ENCODE data around the gene PPFIBP1. TPM values are rescaled to one million over a fixed set of nuclear protein-coding genes. Genes with fewer than 3 reads are reported as not detected.

The PPFIBP1 gene
- total and polyA plus RNA-seq, 2 of the 13 experiments (the other 11 are each of a cell fraction or from before 2014, with no cell fraction given), result 16.2 to 21.8 TPM

DNA sequence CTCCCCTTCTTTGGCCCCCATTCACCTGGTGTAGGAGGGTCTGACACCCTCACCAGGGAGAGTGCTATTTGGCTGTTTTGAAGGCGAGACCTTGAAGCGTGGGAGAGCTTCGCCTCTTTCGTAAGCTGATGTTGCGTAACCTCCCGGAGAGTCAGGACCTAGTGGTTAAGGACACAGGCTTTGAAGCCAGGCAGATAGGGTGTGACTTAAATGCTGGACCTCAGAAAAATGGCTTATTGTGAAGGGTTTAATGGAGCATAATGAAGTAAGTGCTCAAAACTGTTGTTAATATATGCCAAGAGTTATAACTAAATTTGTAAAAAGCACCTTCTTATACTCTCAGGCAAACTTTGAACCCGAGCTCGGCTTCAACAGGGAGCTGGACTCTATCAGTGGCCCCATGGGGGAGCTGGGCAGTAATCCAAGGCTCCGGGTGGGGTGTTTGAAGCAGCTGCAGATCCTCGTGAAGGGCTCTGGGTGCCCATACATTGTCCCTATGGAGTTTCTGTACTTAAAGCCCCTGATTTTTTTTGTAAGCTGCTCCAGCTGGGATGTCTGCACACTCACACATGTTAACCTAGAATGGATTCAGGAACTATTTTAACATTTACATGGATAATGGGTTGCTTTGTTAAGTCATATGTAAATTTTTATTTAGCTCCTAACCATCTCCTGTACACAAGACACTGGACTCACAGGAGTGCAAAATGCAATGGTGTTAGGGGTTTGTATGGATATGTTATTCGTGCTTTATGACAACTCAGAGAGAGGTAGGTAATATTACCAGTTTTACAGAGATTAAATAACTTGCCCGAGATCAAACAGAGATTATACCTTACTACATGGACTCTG lies 26.0 kb downstream of the PPFIBP1 start (continued):
- peak; percentile 57; the same call in 1 of the 2 replicates for TF ChIP-seq ZNF616 (CRISPR knock-in tag; IDR thresholded peaks at IDR 0.05; ENCODE audit: low read depth)
- peak; percentile 87 for TF ChIP-seq ZNF614 (CRISPR knock-in tag; IDR thresholded peaks at IDR 0.05; ENCODE audit: borderline replicate concordance)
- peak; percentile 76; the same call in 1 of the 2 replicates for TF ChIP-seq ZNF337 (CRISPR knock-in tag; IDR thresholded peaks at IDR 0.05; ENCODE audit: borderline replicate concordance, low read depth)
- TF ChIP-seq, protein P1, sequence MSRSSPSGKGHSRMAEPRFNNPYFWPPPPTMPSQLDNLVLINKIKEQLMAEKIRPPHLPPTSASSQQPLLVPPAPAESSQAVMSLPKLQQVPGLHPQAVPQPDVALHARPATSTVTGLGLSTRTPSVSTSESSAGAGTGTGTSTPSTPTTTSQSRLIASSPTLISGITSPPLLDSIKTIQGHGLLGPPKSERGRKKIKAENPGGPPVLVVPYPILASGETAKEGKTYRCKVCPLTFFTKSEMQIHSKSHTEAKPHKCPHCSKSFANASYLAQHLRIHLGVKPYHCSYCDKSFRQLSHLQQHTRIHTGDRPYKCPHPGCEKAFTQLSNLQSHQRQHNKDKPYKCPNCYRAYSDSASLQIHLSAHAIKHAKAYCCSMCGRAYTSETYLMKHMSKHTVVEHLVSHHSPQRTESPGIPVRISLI (CRISPR knock-in tag; IDR thresholded peaks at IDR 0.05; ENCODE audit: borderline replicate concordance), result peak; percentile 62; the same call in 1 of the 2 replicates
- TF ChIP-seq ZNF367 (CRISPR knock-in tag; IDR thresholded peaks at IDR 0.05; ENCODE audit: borderline replicate concordance), result no peak
- no peak for TF ChIP-seq ADNP (CRISPR knock-in tag; IDR thresholded peaks at IDR 0.05)
- TF ChIP-seq, protein P2, sequence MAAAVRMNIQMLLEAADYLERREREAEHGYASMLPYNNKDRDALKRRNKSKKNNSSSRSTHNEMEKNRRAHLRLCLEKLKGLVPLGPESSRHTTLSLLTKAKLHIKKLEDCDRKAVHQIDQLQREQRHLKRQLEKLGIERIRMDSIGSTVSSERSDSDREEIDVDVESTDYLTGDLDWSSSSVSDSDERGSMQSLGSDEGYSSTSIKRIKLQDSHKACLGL (CRISPR knock-in tag; IDR thresholded peaks at IDR 0.05), result no peak
- TF ChIP-seq, protein P3, sequence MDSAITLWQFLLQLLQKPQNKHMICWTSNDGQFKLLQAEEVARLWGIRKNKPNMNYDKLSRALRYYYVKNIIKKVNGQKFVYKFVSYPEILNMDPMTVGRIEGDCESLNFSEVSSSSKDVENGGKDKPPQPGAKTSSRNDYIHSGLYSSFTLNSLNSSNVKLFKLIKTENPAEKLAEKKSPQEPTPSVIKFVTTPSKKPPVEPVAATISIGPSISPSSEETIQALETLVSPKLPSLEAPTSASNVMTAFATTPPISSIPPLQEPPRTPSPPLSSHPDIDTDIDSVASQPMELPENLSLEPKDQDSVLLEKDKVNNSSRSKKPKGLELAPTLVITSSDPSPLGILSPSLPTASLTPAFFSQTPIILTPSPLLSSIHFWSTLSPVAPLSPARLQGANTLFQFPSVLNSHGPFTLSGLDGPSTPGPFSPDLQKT (CRISPR knock-in tag; IDR thresholded peaks at IDR 0.05; ENCODE audit: borderline replicate concordance), result no peak
- TF ChIP-seq ZNF138 (CRISPR knock-in tag; IDR thresholded peaks at IDR 0.05; ENCODE audit: low read depth), result 0 out of 2 replicates have a peak, but pooled peaks have one; percentile 87
- TF ChIP-seq THYN1 (CRISPR knock-in tag; IDR thresholded peaks at IDR 0.05; ENCODE audit: borderline replicate concordance, low read depth), result no peak
- TF ChIP-seq, protein P4, sequence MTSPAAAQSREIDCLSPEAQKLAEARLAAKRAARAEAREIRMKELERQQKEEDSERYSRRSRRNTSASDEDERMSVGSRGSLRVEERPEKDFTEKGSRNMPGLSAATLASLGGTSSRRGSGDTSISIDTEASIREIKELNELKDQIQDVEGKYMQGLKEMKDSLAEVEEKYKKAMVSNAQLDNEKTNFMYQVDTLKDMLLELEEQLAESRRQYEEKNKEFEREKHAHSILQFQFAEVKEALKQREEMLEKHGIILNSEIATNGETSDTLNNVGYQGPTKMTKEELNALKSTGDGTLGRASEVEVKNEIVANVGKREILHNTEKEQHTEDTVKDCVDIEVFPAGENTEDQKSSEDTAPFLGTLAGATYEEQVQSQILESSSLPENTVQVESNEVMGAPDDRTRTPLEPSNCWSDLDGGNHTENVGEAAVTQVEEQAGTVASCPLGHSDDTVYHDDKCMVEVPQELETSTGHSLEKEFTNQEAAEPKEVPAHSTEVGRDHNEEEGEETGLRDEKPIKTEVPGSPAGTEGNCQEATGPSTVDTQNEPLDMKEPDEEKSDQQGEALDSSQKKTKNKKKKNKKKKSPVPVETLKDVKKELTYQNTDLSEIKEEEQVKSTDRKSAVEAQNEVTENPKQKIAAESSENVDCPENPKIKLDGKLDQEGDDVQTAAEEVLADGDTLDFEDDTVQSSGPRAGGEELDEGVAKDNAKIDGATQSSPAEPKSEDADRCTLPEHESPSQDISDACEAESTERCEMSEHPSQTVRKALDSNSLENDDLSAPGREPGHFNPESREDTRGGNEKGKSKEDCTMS (CRISPR knock-in tag; conservative IDR thresholded peaks at IDR 0.05), result no peak
- TF ChIP-seq, protein P5, sequence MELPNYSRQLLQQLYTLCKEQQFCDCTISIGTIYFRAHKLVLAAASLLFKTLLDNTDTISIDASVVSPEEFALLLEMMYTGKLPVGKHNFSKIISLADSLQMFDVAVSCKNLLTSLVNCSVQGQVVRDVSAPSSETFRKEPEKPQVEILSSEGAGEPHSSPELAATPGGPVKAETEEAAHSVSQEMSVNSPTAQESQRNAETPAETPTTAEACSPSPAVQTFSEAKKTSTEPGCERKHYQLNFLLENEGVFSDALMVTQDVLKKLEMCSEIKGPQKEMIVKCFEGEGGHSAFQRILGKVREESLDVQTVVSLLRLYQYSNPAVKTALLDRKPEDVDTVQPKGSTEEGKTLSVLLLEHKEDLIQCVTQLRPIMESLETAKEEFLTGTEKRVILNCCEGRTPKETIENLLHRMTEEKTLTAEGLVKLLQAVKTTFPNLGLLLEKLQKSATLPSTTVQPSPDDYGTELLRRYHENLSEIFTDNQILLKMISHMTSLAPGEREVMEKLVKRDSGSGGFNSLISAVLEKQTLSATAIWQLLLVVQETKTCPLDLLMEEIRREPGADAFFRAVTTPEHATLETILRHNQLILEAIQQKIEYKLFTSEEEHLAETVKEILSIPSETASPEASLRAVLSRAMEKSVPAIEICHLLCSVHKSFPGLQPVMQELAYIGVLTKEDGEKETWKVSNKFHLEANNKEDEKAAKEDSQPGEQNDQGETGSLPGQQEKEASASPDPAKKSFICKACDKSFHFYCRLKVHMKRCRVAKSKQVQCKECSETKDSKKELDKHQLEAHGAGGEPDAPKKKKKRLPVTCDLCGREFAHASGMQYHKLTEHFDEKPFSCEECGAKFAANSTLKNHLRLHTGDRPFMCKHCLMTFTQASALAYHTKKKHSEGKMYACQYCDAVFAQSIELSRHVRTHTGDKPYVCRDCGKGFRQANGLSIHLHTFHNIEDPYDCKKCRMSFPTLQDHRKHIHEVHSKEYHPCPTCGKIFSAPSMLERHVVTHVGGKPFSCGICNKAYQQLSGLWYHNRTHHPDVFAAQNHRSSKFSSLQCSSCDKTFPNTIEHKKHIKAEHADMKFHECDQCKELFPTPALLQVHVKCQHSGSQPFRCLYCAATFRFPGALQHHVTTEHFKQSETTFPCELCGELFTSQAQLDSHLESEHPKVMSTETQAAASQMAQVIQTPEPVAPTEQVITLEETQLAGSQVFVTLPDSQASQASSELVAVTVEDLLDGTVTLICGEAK (IDR thresholded peaks at IDR 0.05), result no peak
- TF ChIP-seq, protein P5 (CRISPR knock-in tag; IDR thresholded peaks at IDR 0.05), result peak; percentile 79; the same call in 1 of the 2 replicates
